Skeletal muscle tissue (tissue), 4 donors: ENCODE data around the gene SNAPC3. TPM values are rescaled to one million over a fixed set of nuclear protein-coding genes. Genes with fewer than 3 reads are reported as not detected.
"Not testable (repeated sequence)": the region's sequence is repeated elsewhere in the genome, so short reads cannot be mapped to it uniquely, and the experiment has no call there.

Experiments
- H3K27ac ChIP-seq: one replicate; pipeline ENCODE4 v1.7.0; 2013; ENCODE audit warnings: mild to moderate bottlenecking, low read depth, low read length, inconsistent platforms
- H3K27me3 ChIP-seq, 3 donors: one replicate each; pipeline ENCODE4 v1.7.0; 2013; ENCODE audit warnings: low read length in 3 of 3; ENCODE audit not compliant: control insufficient read depth in 3 of 3, insufficient read depth in 3 of 3
- H3K36me3 ChIP-seq, 3 donors: one replicate each; pipeline ENCODE4 v1.7.0; 2013; ENCODE audit warnings: low read length in 3 of 3; ENCODE audit not compliant: control insufficient read depth in 3 of 3, insufficient read depth in 3 of 3
- H3K4me1 ChIP-seq, 3 donors: one replicate each; pipeline ENCODE4 v1.7.0; 2013; ENCODE audit warnings: low read length in 3 of 3, mild to moderate bottlenecking in 3 of 3; ENCODE audit not compliant: control insufficient read depth in 3 of 3, insufficient read depth in 3 of 3
- H3K4me3 ChIP-seq, 3 donors: one replicate each; pipeline ENCODE4 v1.7.0; 2013; ENCODE audit warnings: low read length in 3 of 3
- H3K9ac ChIP-seq, 3 donors: one replicate each; pipeline ENCODE4 v1.7.0; 2013; ENCODE audit warnings: low read length in 3 of 3, mild to moderate bottlenecking in 3 of 3, moderate library complexity in 2 of 3, low read depth in 1 of 3
- H3K9me3 ChIP-seq, 3 donors: one replicate each; pipeline ENCODE4 v1.7.0; 2013; ENCODE audit warnings: low read length in 3 of 3; ENCODE audit not compliant: control insufficient read depth in 3 of 3
- total RNA-seq: library from RNA; depleted of rRNA; stranded (reverse); fragments of >200 nt; gene quantifications from one replicate; pipeline ENCODE4 v1.2.3, GENCODE V29; 2014
- donor health status: Osteomylitis.

Gene SNAPC3
- total RNA-seq, 1 donor from 2014 or later = 27.1 TPM

- not testable (repeated sequence) for H3K9ac ChIP-seq, H3K27ac ChIP-seq, H3K4me3 ChIP-seq, H3K27me3 ChIP-seq, H3K9me3 ChIP-seq, H3K4me1 ChIP-seq
- H3K36me3 ChIP-seq = peaks cover 16 to 36% (median 31%) of the 10 kb centered on the region in 3 donors
Measured at GRCh38 chr9:15442264-15442663, 19.6 kb downstream of the SNAPC3 start.

DNA sequence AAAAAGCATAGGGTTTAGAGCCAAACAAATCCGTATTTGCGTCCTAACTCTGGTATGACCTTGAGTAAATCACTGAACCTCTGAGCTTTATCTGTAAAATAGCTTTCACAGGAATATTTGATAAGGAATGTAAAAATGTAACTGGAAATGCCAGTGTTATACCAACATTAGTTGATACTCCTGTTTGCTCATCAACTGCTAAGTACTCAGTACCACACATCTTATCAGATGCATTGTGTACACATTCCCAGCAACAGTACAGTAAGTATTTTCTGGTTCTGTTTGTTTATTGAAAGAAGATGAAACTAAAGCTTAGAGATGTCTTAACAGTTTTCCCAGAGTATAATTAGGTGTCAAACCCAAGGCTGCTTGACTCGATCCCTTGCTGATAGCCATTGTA is 21.5 kb downstream of the SNAPC3 start:
- H3K4me3 ChIP-seq = no peak overlapping the region
- H3K4me1 ChIP-seq = no peaks in the 10 kb centered on the region
- no peak overlapping the region for H3K27ac ChIP-seq
- H3K27me3 ChIP-seq = no peaks in the 10 kb centered on the region
- peaks cover 24 to 47% (median 43%) of the 10 kb centered on the region in 3 donors for H3K36me3 ChIP-seq
- no peaks in the 10 kb centered on the region for H3K9me3 ChIP-seq
- H3K9ac ChIP-seq = no peak overlapping the region

GRCh38 chr9:15453956-15454355 is 31.3 kb downstream of the SNAPC3 start:
- H3K4me3 ChIP-seq = no peak overlapping the region
- H3K9ac ChIP-seq = no peak overlapping the region
- no peak overlapping the region for H3K27ac ChIP-seq
- H3K9me3 ChIP-seq = no peaks in the 10 kb centered on the region
- no peaks in the 10 kb centered on the region for H3K4me1 ChIP-seq
- no peaks in the 10 kb centered on the region for H3K27me3 ChIP-seq
- H3K36me3 ChIP-seq = peaks cover 3 to 42% (median 25%) of the 10 kb centered on the region in 3 donors

- Histone ChIP-seq H3K9me3 (no peaks in the 10 kb centered on the region), H3K4me1 (no peaks in the 10 kb centered on the region), H3K36me3 (peaks cover 22 to 40% (median 33%) of the 10 kb centered on the region in 3 donors), H3K9ac (no peak overlapping the region), H3K4me3 (no peak overlapping the region), H3K27ac (no peak overlapping the region), H3K27me3 (no peaks in the 10 kb centered on the region)
Measured at GRCh38 chr9:15461056-15461455, 38.4 kb downstream of the SNAPC3 start.

- no peaks in the 10 kb centered on the region for H3K4me1 ChIP-seq
- peaks cover 24 to 41% (median 34%) of the 10 kb centered on the region in 3 donors for H3K36me3 ChIP-seq
- no peak overlapping the region for H3K27ac ChIP-seq
- no peaks in the 10 kb centered on the region for H3K27me3 ChIP-seq
- no peaks in the 10 kb centered on the region for H3K9me3 ChIP-seq
- no peak overlapping the region for H3K4me3 ChIP-seq
- no peak overlapping the region for H3K9ac ChIP-seq
Measured at GRCh38 chr9:15461601-15462000, 38.9 kb downstream of the SNAPC3 start.

GRCh38 chr9:15468145-15468544 is 45.5 kb downstream of the SNAPC3 start:
- no peaks in the 10 kb centered on the region for H3K9me3 ChIP-seq
- H3K4me3 ChIP-seq = no peak overlapping the region
- H3K36me3 ChIP-seq = peaks cover 15 to 18% (median 17%) of the 10 kb centered on the region in 3 donors

DNA sequence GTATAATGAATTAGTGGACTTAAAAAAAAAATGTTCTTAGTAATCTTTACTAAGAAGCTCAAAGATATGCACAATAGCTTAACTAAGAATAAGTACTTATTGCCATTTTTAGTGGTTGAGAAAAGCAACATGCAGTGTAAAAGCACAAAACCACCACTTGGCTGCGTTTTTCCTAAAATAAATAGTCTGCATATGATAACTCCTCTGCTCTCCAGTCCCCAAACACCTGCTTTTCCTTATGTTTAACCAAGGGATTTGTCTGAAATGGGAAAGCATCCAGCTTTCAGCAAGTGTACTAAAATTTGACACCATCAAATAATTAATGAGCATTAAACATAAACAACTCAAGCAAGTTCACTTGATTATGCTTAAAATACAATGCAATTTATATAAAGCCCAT is 46.7 kb downstream of the SNAPC3 start:
- no peaks in the 10 kb centered on the region for H3K4me1 ChIP-seq
- peaks cover 15 to 18% (median 15%) of the 10 kb centered on the region in 3 donors for H3K36me3 ChIP-seq

More at GRCh38 chr9:15468145-15468544, 45.5 kb downstream of the SNAPC3 start:
- H3K27me3 ChIP-seq = no peaks in the 10 kb centered on the region
- no peak overlapping the region for H3K27ac ChIP-seq
- no peaks in the 10 kb centered on the region for H3K4me1 ChIP-seq
- no peak overlapping the region for H3K9ac ChIP-seq

DNA sequence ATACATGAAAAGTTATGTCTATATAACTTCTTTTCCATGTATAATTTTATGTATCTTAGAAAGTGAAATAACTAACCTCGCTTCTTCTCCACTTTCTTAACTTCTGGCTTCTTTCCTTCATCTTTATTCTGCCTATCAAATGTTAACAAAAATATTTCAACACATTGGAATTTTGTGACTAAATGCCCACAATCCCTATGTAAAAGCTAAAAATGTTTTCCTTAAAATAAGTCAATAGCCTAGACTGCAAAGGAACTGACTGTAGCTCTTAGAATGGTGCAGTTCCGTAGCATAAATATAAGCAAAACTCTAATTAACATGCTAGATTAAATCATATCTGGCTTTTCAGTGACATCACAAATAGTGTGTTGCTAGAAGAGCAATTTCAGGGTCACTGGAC is 47.2 kb downstream of the SNAPC3 start:
- Histone ChIP-seq H3K4me1 (no peaks in the 10 kb centered on the region), H3K27ac (no peak overlapping the region), H3K9ac (no peak overlapping the region), H3K36me3 (peaks cover 15 to 18% (median 15%) of the 10 kb centered on the region in 3 donors), H3K9me3 (no peaks in the 10 kb centered on the region), H3K27me3 (no peaks in the 10 kb centered on the region), H3K4me3 (no peak overlapping the region)

More for the DNA sequence above, 46.7 kb downstream of the SNAPC3 start:
- H3K27me3 ChIP-seq = no peaks in the 10 kb centered on the region
- H3K4me3 ChIP-seq = no peak overlapping the region
- H3K9me3 ChIP-seq = no peaks in the 10 kb centered on the region
- H3K9ac ChIP-seq = no peak overlapping the region
- no peak overlapping the region for H3K27ac ChIP-seq

DNA sequence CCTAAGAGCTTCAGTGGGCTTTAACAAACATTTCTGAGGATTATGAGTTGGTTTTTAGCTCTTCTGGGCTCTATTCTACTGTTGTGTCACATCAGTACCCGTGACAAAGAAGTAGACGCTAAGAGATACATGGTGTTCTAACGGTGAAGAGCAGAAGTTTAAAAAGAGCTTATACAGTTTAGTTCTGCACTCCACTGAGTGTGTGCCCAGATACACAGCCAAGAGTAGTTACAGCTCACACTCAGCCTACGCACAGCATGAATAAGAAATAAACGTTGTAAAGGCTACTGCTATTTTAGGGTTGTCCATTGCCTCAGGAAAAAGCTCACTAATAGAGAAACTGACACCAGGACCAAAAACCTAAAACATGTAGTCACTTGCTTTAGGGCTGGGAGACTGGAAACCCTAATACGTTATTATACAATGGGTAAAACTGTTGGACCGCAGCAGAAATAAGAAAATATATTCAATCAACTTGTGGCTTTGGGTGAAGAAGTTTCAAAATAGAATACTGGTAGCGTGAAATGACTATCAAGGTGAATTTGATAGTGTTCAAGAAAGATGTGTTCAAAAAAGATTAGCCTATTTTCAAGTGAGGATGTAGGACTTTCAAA is 53.4 kb downstream of the SNAPC3 start:
- H3K36me3 ChIP-seq = peaks cover 4 to 6% (median 5%) of the 10 kb centered on the region in 3 donors
- H3K27ac ChIP-seq = no peak overlapping the region
- no peak overlapping the region for H3K9ac ChIP-seq
- H3K27me3 ChIP-seq = no peaks in the 10 kb centered on the region
- no peaks in the 10 kb centered on the region for H3K9me3 ChIP-seq
- H3K4me3 ChIP-seq = no peak overlapping the region
- no peaks in the 10 kb centered on the region for H3K4me1 ChIP-seq

DNA sequence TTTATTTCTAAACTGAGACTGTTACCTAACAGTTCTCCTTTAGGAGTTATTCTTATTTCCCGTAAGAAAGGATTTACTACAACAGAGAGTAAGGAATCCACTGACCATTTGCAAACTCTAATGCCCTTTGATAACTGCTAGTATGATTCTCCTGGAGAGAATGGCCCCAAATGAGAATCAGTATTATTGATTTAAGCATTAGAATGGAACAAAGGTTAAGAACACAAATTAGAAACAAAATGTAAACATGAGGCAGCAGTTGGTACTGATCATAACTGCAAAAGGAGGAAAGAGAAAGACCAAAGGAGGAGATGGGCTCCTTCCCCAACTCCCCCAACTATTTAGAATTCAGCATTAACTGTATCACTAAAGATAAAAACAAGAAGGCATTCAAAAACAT is 57.4 kb downstream of the SNAPC3 start:
- Histone ChIP-seq H3K9me3 (no peaks in the 10 kb centered on the region), H3K4me1 (no peaks in the 10 kb centered on the region), H3K27me3 (no peaks in the 10 kb centered on the region), H3K9ac (no peak overlapping the region), H3K4me3 (no peak overlapping the region), H3K27ac (no peak overlapping the region), H3K36me3 (peaks cover 0 to 6% (median 4%) of the 10 kb centered on the region in 3 donors)
